Activated CD4-positive, alpha-beta T cell treated with anti-CD3 and anti-CD28 coated beads for 24 hours (primary cell): ENCODE results near the gene ARRDC2.
"Not testable (repeated sequence)": the region's sequence is repeated elsewhere in the genome, so short reads cannot be mapped to it uniquely, and the experiment has no call there.

Experiments
- DNase-seq, 2 donors: peaks; one replicate each; pipeline ENCODE4 v3.0.0-alpha.2; 2020; ENCODE audit warnings: low read depth in 2 of 2

The ARRDC2 gene

DNA sequence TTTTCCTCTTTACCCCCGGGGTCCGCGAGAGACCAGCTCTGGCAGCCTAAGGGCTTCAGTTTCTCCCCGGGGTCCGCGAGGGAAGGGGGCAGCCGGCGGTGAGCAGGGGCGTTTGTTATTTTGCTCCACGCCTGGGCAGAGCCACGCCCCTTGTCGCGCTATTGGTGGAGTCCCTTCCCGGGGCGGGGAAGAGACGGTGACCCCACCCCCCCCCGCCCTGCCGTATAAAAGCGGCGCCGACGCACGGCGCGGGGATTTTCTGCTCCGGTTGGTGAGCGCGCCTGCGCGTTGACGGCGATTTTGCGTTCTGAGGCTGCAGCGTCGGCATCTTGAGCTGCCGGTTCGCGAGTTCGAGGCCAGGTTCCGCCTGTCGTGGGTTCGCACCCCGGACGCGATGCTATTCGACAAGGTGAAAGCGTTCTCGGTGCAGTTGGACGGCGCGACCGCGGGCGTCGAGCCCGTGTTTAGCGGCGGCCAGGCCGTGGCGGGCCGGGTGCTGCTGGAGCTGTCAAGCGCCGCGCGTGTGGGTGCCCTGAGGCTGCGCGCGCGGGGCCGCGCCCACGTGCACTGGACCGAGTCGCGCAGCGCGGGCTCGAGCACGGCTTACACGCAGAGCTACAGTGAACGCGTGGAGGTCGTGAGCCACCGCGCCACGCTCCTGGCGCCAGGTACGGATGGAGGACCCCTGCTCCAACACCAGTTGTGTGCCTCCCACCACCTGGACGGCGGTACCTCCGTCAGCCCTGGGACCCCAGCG lies at the start of gene ARRDC2:
ARRDC2 (plus strand) TSS at position 254 of the 757 bp plus-strand sequence; CDS start at position 395, 141 bp downstream.
- DNase-seq = peak; percentile 74 to 76

DNA sequence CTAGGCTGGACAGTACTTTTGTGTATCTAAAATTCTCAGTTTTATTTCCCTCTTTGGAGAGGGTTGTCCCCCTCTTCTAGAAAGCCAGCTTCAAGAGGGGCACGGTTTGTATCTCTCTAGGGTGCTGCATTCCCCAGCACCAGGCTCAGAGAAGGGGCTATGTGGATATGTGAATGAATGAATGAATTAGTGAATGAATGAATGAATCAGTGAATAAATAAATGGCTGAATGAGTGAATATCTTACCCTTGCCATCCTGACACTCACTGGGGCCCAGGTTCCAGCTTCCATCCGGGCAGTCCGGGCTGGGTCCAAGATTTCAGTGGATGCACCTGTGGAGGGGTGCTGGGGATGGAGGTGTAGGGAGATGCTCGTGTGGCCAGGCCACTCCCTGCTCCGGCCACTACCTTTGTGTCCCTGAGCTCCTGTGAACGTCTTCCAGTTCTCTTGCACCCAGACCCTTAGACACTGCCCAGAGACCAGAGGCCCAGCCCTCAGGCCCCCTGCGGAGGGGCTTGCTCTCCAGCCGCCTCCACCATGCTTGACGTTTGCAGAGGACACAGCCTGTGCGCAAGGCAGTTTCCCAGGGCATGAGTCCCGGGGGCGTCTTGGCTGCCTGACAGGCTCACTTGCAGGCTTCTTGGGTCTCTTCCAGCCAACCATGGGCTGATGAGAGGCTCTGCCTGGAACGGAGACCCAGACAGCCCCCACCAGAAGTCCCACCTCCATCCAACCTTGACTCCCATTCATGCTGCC lies 43.9 kb upstream of the ARRDC2 start:
- DNase-seq = no peak

DNA sequence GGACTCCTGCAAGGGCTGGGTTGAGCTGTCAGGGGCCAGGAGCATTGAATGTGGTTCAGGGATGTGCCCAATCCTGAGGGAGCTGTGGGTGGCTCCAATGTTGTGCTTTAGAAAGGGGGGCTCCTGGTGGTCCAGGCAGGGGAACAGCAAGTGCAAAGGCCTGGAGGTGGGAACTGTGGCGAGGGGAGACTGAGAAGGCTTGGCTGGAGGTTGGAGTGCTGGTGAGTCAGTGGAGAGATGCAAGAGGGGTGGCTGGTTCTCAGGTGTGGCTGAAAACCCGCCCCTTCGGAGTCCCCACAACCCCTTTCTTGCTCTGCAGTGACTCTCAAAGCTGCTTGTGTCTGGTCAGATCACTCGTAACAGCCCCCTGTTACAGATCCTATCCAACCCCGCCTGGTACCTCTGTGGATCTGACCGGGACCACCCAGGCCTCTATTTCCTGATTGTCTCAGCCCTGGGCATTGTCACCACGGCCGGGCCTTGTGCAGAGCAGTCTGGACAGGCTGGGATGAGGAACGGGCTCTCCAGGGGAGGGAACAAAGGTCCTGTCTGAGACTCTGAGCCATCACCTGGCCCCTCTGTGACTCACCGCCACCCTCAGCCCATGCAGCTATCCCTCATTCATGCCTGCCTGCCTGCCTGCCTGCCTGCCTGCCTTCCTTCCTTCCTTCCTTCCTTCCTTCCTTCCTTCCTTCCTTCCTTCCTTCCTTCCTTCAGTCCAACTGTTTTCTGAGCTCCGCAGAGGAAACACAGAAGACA lies 42.4 kb upstream of the ARRDC2 start:
- no peak for DNase-seq

DNA sequence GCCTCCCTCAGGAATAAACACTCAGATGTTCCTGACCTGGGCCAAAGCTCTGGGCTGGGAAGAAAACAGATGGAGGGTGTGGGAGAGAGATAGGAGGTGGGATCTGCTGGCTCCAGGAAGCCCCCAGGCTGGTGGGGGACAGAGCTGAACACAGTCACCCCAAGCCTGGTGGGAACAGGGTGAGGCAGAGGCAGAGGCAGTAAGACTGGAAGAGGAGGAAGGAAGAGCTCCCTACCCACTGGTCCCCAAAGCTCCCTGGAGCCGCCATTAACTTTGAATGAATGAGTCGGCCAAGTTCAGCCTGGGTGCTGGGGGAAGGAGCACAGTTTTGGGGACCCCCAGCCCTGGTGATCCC lies 41.9 kb upstream of the ARRDC2 start:
- no peak for DNase-seq

DNA sequence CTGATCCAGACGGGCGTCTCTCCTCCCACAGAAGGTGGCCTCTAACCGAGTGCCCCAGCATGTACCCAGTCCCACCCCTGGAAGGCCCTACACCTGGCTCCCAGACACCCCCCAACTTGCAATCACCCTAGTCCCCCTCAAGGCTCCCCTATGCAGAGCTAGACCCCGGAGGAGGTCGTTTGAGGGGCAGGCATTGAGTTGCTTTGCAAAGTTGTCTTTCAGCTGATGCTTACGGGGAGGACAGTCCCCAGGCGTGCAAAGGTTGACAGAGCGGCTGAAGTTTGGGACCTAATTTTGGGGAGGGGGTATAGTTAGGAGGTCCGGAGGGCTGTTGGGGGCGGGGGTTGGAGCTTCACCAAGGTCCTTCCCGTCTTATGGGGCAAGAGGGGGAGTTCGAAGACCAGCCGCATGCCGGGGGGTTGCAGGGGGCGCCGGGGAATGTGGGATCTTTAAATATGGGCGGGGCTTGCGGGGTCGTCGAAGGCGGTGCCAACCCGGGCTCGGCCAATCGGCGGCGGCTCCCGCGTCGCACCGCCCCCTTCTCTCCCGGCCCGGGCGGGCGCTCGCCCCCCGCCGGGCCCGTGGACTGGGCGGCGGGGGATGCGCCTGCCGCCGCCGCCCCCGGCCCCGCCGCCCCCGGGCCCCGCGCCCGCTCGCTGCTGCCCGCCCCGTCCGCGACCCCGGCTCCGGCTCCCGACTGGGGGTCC lies 41.3 kb upstream of the ARRDC2 start, which contains the start of gene KCNN1:
KCNN1 (plus strand) TSS at position 558 of the 707 bp plus-strand sequence. CDS start 6,782 bp downstream, outside the sequence.
- DNase-seq = no peak

DNA sequence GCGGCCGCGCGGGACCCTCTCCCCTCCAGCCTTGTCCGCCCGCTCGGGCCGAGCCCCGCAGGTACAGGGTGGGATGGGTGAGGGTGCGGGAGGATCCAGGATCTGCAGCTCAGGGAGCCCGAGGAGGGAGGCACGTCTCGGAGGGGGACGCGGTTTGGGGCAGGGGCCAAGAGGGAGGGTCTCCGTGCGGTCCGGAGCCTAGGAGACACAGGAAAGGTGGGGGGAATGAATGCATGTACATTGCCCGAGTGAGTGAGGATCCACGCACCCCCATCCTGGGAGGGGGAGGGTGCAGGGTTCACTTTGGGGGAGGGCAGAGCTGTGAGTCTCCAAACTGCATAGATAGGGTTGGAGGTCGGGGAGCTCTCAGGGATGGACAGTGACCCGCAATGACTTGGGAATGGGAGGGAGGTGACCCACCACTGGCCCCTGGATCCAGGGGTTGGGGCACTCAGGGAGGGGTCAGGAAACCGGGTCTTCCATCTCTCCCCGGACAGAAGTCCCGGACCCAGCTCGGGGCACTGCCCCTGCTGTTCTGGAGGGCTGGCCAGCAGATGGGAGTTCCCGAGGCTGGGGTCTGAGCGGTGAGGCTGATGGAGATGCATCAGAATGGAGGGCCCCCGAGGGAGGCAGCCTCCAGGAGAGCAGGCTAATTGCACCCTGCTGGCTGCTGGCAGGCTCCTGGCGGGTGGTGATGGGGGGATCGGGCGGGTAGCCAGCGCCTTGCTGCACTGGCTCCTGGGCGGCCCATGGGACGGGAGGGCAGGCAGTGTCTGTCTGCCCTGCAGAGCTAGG lies 40.5 kb upstream of the ARRDC2 start:
- DNase-seq = no peak

DNA sequence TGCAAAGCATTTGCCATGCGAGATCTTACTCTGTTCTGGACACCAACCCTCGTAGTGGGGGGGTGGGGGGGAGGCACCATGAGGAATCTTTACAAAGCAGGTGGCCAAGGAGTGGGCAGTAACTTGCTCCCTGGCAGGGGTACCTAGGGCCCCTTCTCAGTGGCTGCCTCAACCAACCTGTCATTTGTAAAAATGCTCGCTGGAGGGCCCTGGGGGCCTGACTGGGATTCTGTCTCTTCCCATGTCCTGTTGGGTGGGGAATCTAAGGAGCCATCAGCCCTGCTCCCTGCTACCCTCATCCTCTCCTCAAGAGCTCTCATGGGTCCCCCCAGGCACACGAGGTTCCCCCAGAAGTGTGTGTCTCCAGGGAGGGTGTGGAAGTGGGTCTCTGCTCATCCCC lies 39.6 kb upstream of the ARRDC2 start:
- no peak for DNase-seq

DNA sequence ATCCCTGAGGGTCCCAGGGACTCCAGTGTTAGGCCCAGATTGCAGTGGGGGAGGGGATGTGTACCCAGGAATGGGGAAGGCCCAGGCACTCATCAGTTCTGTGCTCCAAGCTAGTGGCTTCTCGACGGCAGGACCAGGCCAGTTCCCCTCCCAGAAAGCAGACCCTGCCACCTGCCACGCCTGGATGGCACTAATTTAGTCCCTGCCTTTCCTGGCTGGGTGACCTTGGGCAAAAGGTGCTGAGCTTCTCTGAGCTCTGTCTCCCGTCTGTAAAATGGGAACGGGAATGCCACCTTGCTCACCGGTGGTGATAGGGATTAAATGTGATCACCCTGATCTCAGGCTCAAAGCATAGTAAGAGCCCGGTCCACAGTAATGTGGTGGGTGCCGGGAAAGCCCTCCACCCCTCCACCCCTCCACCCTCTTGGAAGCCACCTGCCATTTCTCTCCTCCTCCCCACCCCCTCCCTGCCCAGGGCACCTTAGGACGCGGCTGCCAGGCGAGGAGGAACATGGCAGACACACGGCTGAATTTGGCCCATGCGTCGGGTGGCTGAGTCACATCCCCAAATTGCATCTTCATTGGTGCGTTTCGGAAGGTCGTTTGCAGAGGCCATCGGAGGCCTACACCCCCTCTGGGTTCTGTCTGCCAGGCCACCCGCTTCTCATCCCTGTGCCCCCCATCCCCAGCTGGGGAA lies 38.7 kb upstream of the ARRDC2 start:
- DNase-seq = no peak

DNA sequence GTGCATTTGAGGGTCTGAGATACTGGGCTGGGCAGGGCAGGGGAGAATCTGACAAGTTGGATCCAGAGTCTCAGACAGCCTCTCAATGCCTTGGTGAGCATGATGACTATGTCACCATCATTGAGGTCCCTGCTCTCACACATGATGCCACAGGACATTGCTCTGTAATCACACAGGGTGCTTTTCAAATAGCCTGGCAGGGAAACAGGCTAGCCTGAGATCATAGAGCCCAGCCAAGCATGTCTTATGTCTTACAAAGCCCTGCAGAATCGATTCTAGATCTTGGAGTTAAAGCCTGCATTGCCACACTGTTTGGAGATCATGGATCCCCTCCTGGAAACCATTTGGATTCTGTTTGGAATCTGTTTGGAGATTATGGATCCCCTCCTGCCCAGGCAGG lies 35.7 kb upstream of the ARRDC2 start:
- DNase-seq = no peak

DNA sequence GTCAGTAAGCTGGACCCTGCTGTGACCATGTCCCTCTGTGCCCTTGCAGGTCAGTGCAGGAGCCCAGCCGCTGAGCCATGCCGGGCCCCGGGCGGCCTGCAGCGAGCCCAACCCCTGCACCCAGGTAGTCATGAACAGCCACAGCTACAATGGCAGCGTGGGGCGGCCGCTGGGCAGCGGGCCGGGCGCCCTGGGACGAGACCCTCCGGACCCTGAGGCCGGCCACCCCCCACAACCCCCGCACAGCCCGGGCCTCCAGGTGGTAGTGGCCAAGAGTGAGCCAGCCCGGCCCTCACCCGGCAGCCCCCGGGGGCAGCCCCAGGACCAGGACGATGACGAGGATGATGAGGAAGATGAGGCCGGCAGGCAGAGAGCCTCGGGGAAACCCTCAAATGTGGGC lies 34.2 kb upstream of the ARRDC2 start:
- DNase-seq = no peak

DNA sequence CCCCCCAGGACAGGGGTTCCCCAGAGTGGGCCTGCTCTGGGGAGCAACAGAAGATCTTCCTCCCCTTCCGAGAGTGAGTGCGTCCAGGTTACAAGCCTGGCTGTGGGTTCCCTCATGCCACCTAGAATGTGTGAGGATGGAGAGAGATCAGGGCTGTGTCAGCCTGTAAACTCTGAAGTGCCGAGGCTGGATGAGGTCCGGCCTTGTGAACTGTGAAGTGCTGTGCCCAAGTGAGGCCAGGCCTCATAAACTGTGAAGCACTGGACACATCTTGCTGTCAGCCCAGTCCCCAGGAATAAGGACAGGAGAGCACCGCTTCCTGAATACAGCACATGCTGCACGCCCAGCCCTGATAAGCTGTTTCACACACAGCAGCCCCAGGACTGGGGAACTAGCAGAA lies 33.4 kb upstream of the ARRDC2 start:
- DNase-seq = no peak

DNA sequence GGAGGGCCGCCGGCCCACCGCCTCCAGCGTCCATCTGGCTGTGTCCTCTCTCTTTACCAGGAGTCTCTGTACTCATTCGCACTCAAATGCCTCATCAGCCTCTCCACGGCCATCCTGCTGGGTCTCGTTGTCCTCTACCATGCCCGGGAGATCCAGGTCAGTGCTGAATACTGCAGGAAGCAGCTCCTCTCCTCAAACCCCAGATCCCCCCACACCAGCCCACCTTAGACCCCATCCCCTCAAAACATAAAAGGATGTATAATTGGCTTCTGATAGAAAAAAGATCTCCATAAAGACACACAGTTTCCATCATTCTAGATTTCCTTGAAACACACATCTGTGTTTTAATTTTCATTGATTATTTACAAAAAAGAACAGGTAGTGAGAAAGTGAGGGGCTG lies 32.9 kb upstream of the ARRDC2 start:
- no peak for DNase-seq

DNA sequence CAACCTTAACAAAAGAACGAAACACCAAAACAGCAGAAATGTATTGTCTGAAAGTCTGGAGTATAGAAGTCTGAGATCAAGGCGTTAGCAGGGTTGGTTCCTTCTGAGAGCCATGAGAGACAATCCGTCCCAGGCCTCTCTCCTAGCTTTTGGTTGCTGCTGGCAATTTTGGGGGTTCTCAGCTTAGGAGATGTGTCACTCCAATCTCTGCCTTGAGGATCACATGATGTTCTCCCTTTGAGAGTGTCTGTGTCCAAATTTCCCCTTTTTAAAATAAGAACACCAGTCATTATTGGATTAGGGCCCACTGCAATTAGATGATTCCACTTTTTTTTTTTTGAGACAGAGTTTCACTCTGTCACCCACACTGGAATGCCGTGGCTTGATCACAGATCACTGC lies 30.9 kb upstream of the ARRDC2 start:
- DNase-seq = no peak

DNA sequence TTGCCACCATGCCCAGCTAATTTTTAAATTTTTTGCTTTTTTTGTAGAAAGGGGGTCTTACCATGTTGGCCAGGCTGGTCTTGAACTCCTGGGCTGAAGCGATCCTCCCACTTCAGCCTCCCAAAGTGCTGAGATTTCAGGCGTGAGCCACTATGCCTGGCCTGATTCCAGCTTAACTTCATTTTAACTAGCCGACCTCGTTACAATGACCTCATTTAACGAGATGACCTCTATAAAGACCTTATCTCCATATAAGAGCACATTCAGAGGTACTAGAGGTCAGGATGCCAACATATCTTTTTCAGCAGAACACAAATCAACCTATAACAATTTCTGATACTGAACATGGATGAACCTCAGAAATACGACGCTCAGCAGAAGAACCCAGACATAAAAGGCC lies 30.5 kb upstream of the ARRDC2 start:
- DNase-seq = no peak

DNA sequence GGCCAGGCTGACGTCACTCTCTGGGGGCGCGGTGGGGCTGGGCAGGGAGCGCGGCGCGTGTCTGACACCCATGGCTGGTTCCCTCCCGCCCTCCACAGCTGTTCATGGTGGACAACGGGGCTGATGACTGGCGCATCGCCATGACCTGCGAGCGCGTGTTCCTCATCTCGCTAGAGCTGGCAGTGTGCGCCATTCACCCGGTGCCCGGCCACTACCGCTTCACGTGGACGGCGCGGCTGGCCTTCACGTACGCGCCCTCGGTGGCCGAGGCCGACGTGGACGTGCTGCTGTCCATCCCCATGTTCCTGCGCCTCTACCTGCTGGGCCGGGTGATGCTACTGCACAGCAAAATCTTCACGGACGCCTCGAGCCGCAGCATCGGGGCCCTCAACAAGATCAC lies 26.4 kb upstream of the ARRDC2 start:
- DNase-seq = no peak

DNA sequence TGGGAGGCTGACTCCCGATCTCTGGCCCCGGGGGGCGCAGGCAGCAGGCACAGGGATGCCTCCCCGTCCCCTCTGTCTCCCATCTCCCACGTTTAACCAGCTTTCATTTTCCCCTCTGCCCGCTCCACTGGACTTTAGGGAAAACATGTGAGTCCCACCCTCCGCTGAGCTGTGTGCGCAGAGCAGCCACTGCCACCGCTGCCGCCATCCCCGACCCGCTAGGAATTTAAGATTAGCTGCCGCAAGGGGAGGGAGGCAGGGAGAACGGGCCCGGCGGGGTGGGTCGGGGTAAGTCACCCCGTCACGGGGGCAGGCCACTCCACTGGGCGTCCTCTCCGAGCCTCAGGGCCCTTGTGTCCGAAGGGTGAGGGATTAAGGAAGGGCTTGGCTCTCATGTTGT lies 25.5 kb upstream of the ARRDC2 start:
- no peak for DNase-seq

DNA sequence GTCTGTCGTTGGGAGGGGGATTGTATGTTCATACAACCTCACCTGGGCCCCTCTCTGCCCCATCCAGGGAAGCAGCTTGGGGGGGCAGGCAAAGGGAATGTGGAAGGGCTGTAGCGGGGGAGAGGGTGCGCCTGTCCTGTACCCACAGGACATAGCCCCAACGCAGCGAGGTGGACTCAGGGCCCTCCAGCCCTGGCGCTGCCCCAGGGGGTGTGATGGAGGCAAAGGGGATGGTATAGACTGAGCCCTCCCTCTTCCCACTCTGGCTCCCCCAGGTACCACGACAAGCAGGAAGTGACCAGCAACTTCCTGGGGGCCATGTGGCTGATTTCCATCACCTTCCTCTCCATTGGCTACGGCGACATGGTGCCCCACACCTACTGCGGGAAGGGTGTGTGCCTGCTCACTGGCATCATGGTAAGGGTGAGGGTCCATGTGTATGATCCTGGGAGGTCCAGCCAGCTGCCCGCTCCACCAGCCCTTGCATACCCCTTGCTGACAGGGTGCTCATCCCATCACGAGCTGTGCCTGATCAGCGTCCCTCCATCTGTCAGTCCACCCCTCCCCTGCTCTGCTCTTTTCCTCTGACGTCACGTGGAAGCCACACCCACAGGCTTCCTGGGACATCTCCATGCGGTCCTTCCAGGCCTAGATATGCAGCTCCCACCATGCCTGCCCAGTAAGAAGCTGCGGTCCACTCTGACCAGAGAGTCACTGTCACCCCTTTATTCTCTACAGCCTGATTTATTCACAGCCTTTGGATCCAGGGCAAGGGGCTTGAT lies 22.7 kb upstream of the ARRDC2 start:
- no peak for DNase-seq

DNA sequence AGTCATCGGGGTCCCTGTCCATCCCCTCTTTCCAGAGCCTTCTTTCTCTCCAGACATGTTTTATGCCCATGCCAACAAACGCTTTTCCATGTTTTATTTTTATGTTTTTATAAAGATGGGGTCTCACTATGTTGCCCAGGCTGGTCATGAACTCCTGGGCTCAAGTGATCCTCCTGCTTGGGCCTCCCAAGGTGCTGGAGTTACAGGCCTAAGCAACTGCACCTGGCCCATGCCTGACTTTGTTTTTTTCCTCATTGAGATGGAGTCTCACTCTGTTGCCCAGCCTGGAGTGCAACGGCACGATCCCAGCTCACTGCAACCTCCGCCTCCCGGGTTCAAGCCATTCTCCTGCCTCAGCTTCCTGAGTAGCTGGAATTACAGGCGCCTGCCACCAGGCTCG lies 21.4 kb upstream of the ARRDC2 start:
- not testable (repeated sequence) for DNase-seq

DNA sequence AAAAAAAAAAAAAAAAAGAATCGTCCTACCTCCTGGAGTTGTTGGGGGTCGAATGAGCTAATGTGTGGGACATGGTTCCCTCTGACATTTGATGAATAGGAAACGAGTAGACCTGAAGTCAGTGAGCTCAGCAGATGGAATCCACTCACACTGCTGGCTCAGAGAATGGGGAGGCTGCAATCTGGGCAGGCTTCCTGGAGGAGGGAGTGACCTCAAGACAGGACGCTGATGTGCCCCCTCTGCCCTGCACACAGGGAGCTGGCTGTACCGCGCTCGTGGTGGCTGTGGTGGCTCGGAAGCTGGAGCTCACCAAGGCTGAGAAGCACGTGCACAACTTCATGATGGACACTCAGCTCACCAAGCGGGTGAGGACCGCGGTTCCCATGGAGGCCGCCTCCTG lies 19.8 kb upstream of the ARRDC2 start:
- no peak for DNase-seq
